Esophagus squamous epithelium (tissue), 4 donors: Measurements from ENCODE around the gene SLC31A2.

Experiments used
- CTCF ChIP-seq, 6 experiments: fragments of 450-650 bp in 4 of 6; fragments of 200-600 bp in 2 of 6; sonication (generic) in 2 of 6; IDR thresholded peaks; one replicate each; pipeline ENCODE4 v1.5.1; 2016 to 2019; ENCODE audit warnings: antibody characterized with exemption in 6 of 6, mild to moderate bottlenecking in 4 of 6, moderate library complexity in 4 of 6
- POLR2A ChIP-seq, 4 donors: fragments of 450-650 bp; IDR thresholded peaks; one replicate each; pipeline ENCODE4 v1.6.1; 2017; ENCODE audit warnings: antibody characterized with exemption in 4 of 4, mild to moderate bottlenecking in 4 of 4, moderate library complexity in 3 of 4

- no peak for TF ChIP-seq CTCF (IDR thresholded peaks at IDR 0.05)
- no peak for TF ChIP-seq POLR2A (IDR thresholded peaks at IDR 0.05)
These were observed 3.7 kb downstream of the SLC31A2 start for GRCh38 chr9:113154471-113154870.
